HEK293T (cell line): ENCODE measurements around the gene PLCD1.

ENCODE experiments used
- BHLHE40 ChIP-seq: fragments of 450-650 bp; IDR thresholded peaks from 2 replicates; pipeline ENCODE4 v1.6.1; 2016; ENCODE audit warnings: mild to moderate bottlenecking, moderate library complexity, borderline replicate concordance
- FOXA1 ChIP-seq: fragments of 450-650 bp; IDR thresholded peaks from 2 replicates; pipeline ENCODE4 v1.6.1; 2016; ENCODE audit warnings: mild to moderate bottlenecking
- FOXK2 ChIP-seq: fragments of 450-650 bp; IDR thresholded peaks from 2 replicates; pipeline ENCODE4 v1.6.1; 2016; ENCODE audit warnings: mild to moderate bottlenecking
- FOXM1 ChIP-seq: fragments of 450-650 bp; IDR thresholded peaks from 2 replicates; pipeline ENCODE4 v1.6.1; 2017; ENCODE audit warnings: mild to moderate bottlenecking, borderline replicate concordance
- LEF1 ChIP-seq: fragments of 450-650 bp; IDR thresholded peaks from 2 replicates; pipeline ENCODE4 v1.6.1; 2017; ENCODE audit warnings: mild to moderate bottlenecking, borderline replicate concordance
- PKNOX1 ChIP-seq: fragments of 450-650 bp; IDR thresholded peaks from 2 replicates; pipeline ENCODE4 v1.6.1; 2016
- SUZ12 ChIP-seq: fragments of 450-650 bp; IDR thresholded peaks from 2 replicates; pipeline ENCODE4 v1.6.1; 2016; ENCODE audit warnings: mild to moderate bottlenecking

GRCh38 chr3:38003817-38004414 is 25.5 kb downstream of the PLCD1 start:
- TF ChIP-seq SUZ12, result no peak
- no peak for TF ChIP-seq LEF1
- TF ChIP-seq BHLHE40, result no peak
- TF ChIP-seq FOXM1, result no peak
- TF ChIP-seq FOXK2, result no peak
- TF ChIP-seq PKNOX1, result no peak
- no peak for TF ChIP-seq FOXA1
